Measurements from ENCODE around the gene RAB10.
"Not testable (repeated sequence)": the region's sequence is repeated elsewhere in the genome, so short reads cannot be mapped to it uniquely, and the experiment has no call there.

The RAB10 gene

DNA sequence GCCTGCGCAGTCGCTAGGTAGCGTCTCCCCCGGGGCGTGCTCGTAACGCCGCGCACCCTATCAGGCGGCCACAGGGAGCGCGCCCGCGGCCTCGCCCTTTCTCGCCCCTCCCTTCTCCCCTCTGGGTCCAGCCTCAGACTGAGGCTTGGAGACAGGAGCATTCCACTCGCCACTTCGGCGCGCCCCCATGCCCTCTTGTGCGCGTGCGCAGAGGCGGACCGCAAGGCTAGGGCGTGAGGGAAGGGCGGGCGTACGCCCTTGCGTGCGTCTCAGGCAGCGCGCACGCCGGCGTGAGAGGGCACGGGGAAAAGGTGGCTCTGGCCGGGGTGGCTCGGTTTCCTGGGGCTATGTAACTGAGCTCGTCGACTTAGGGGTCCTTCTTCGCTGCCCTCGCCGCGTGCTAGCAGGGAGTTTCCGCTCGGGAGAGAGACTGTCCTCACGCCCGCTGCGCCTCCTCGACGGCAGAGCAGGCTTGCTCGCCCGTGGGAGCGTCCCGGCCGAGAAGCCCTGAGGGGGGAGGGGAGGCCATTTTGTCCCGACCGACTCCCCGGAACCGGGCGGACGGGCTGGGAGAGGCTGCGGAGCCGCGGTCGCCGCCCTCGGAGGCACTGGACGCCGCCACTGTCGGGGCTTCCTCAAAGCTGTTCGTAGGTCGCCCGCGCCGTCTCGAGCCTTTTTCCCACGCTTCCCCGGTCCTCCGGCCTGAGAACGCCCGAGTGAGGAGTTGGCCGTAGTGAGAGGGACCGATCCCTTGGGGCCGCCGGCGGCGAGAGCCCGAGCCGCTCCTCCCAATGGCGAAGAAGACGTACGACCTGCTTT lies at the start of gene RAB10:
Gene RAB10, plus strand, starts transcription at position 267 of the 819 bp plus-strand sequence. Its CDS starts 525 bp downstream, at position 792.
- DNase-seq (ENCODE audit: low spot score), result peak; percentile 97

DNA sequence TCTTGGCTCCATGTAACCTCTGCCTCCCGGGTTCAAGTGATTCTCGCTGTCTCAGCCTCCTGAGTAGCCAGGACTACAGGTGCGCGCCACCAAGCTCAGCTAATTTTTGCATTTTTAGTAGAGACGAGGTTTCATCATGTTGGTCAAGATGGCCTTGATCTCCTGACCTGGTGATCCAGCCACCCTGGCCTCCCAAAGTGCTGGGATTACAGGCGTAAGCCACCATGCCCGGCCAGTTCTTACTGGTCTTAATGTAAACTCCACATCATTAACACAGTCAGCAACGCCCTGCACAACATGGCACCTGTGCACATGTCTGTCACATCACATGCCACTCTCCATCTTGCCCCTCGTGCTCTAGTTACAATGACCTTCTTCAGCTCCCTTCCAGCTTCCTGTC lies 45.8 kb upstream of the RAB10 start:
- DNase-seq (ENCODE audit: low spot score), result no peak

- DNase-seq (ENCODE audit: low spot score), result no peak
Observed at GRCh38 chr2:25989154-25989553, 44.7 kb upstream of the RAB10 start.

DNA sequence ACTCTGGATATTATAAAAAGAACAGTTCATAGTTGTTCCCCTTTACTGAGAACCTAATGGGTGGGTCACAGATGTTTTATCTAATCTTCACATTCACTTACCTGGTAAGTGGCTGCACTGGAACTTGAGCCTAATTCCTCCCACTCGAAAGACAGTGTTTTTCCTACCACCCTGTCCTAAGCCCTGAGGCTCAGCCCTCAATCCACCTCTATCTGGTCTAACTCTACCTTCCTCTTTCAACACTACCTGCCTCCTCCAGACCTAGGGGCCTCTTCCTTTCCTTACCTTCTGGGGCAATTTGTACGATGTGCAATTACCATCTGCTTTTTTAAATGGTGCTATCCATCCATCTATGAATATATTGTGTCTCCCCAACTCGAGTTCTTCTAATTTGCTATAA lies 41.9 kb upstream of the RAB10 start:
- no peak for DNase-seq (ENCODE audit: low spot score)

DNA sequence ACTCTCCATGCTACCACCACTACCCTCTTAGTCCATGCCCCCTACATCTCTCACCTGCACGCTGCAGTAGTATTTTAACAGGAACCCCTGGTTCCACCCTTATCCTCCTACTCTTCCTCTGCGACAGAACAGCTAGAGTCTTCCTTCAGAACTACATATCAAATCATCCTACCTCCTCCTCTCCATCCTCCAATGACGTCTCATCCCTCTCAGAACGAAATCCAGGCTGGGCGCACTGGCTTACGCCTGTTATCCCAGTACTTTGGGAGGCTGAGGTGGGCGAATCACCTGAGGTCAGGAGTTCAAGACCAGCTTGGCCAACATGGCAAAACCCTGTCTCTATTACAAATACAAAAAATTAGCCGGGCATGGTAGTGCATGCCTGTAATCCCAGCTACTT lies 41.3 kb upstream of the RAB10 start:
- no peak for DNase-seq (ENCODE audit: low spot score)

DNA sequence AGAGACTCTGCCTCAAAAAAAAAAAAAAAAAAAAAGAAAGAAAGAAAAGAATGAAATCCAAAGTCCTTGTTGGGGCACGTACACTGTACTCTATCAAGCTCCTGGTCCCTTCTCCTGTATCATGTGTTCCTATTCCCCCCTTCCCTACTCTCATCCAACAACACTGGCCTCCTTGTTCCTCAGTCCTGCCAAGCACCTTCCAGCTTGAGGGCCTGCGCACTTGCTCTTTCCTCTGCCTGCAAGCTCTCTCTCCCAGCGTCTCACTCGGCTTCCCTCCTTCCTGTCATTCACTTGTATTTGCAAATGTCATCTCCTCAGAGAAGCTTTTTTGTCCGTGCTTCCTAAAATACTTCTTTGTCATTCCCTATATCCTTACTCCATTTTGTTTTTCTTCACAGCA lies 40.8 kb upstream of the RAB10 start:
- DNase-seq (ENCODE audit: low spot score), result no peak

DNA sequence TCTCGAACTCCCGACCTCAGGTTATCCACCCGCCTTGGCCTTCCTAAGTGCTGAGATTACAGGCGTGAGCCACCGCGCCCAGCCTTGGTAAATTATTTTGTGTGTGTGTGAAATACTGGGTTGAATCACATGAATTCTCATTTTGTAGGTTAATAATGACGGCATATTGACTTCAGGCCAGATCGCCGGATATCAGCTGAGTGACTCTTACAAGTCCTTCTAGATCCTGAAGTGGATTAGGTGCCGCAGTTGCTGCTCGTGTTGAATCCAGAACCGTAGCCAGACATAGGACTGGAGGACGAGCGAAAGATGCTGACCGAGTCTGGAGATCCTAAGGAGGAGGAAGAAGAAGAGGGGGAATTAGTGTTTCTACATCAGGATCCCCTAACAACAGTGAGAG lies 39.4 kb upstream of the RAB10 start:
- DNase-seq (ENCODE audit: low spot score), result no peak

DNA sequence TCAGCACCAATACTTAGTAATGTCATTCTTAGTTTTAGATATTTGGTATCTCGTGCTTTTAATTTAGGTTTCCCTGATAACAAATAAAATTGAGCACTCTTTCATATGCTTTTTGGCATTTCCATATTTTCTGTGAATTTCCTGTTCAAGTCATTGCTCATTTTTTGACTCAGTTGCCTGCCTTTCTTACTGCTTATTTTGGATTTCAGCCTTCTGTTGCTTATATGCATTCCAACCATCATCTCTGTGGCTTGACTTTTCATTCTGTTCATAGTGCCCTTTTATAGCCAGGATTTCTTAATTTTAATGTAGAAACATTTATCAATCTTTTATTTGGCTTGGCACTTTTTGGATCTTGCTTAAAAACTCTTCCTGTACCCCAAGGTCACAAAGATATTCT lies 37.0 kb upstream of the RAB10 start:
- DNase-seq (ENCODE audit: low spot score), result no peak

DNA sequence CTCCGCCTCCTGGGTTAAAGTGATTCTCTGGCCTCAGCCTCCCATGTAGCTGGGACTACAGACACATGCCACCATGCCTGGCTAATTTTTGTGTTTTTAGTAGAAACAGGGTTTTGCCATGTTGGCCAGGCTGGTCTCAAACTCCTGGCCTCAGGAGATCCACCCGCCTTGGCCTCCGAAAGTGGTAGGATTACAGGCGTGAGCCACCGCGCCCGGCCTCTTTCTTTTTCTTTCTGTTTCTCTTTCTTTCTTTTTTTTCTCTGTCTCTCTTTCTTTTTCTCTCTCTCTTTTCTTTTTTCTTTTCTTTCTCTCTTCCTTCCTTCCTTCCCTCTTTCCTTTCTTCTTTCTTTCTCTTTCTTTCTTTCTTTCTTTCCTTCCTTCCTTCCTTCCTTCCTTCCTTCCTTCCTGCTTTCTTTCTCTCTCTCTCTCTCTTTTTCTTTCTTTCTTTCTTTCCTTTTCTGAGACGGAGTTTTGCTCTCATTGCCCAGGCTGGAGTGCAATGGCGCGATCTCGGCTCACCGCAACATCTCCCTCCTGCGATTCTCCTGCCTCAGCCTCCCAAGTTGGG lies 35.0 kb upstream of the RAB10 start:
- DNase-seq (ENCODE audit: low spot score), result not testable (repeated sequence)

GRCh38 chr2:25999406-25999805 lies 34.5 kb upstream of the RAB10 start:
- not testable (repeated sequence) for DNase-seq (ENCODE audit: low spot score)

GRCh38 chr2:26000561-26001082 lies 33.3 kb upstream of the RAB10 start:
- no peak for DNase-seq (ENCODE audit: low spot score)

- DNase-seq (ENCODE audit: low spot score), result no peak
Observed at GRCh38 chr2:26001743-26002351, 32.0 kb upstream of the RAB10 start.

DNA sequence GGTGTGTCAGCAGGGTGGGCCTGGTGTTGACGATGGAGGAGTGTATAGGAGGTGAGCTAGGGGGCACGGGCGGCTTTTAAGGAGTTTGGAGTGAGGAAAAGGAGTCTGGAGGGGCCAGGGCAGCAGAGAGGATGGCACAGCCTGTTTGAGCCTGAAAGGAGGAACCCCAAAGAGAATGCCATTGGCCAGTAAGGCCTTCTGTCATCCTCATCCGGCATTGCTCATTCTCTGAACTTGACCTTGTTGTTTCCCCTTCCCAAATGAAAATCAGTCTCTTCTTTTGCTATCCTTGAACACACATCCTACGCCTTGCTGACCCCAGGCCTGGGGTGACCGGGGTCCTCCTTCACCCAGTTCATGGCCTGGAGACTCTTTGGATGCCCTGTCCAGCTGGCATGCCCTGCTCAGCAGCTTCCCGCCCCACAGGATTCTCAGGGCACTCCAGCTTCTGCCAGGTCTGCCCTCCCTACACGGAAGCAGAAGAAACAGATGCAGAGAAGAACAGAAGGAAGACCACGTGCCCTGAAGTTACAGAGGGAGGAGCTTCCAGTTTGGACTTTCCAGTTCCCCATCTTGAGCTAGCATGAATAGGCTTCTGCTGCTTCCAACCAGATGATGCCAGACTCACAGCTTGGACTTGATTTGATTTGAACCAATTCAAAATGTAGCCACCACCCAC lies 31.1 kb upstream of the RAB10 start:
- DNase-seq (ENCODE audit: low spot score), result no peak

GRCh38 chr2:26008095-26008494 lies 25.8 kb upstream of the RAB10 start:
- DNase-seq (ENCODE audit: low spot score), result no peak

- DNase-seq (ENCODE audit: low spot score), result no peak
Observed at GRCh38 chr2:26008851-26009566, 24.9 kb upstream of the RAB10 start.

DNA sequence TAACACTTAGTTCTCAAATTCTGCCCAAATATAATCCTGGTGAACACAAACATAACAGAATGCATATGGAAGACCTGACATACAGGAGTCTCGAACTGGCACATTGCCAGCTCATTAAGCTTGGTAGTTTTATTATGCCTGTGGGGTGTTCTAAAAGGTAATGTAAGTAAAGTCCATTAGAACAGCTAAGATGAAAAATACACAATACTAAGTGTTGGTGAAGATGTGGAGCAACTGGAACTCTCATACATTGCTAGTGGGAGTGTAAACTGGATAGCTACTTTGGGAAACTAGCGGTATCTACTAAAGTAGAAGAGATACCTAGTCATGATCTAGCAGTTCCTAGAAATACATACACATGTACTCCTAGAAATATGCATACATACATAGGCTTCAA lies 24.3 kb upstream of the RAB10 start:
- no peak for DNase-seq (ENCODE audit: low spot score)

GRCh38 chr2:26010943-26011342 lies 22.9 kb upstream of the RAB10 start:
- no peak for DNase-seq (ENCODE audit: low spot score)

- no peak for DNase-seq (ENCODE audit: low spot score)
Observed at GRCh38 chr2:26011609-26011989, 22.3 kb upstream of the RAB10 start.

GRCh38 chr2:26011990-26012856 lies 21.7 kb upstream of the RAB10 start:
- no peak for DNase-seq (ENCODE audit: low spot score)

DNA sequence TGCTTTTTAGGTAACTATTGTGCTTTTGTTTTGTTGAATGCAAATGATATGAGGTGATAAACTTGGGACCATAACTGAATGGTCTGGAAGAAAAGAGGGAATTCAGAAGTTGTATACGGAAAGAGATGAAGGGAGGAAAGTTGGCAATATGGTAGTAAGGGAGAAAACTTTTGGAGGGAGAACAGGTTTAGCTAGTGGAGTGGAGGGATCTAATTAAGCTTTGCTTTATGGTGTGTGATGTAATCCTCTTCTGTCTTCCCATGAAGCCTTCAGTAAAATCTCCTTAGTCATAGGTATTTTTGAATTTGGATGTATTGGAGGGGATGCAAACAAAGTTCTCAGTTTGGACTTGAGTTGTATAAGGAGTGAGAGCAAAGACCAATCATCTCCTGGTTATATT lies 20.2 kb upstream of the RAB10 start:
- no peak for DNase-seq (ENCODE audit: low spot score)
